ENCODE data around the gene CLEC4D.
A peak's percentile ranks its signal among the peaks of the same experiment; 100 is the strongest.

DNA sequence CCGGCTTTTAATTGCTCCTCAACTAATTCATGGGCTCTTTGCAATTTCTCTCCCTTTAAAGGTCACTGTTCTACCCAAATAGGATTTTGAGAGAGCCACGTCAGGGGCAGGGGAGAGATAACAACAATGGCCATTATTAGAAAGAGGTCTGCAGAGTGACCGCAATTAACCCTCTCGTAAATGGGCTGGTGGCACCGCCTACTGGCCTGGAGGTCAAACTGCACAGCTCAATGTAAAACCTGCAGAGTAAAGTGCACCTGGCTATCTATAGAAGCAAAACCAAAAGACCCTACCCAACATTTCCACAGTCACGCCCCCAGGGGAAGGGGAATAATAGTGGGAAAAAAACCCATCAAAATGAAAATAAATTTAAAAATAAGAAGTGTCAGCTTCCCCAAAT lies 49.0 kb downstream of the CLEC4D start:
- no peak for TF ChIP-seq POLR2AphosphoS5 (IDR thresholded peaks at IDR 0.05; ENCODE audit: low read depth, low read length)
- TF ChIP-seq, protein P1, sequence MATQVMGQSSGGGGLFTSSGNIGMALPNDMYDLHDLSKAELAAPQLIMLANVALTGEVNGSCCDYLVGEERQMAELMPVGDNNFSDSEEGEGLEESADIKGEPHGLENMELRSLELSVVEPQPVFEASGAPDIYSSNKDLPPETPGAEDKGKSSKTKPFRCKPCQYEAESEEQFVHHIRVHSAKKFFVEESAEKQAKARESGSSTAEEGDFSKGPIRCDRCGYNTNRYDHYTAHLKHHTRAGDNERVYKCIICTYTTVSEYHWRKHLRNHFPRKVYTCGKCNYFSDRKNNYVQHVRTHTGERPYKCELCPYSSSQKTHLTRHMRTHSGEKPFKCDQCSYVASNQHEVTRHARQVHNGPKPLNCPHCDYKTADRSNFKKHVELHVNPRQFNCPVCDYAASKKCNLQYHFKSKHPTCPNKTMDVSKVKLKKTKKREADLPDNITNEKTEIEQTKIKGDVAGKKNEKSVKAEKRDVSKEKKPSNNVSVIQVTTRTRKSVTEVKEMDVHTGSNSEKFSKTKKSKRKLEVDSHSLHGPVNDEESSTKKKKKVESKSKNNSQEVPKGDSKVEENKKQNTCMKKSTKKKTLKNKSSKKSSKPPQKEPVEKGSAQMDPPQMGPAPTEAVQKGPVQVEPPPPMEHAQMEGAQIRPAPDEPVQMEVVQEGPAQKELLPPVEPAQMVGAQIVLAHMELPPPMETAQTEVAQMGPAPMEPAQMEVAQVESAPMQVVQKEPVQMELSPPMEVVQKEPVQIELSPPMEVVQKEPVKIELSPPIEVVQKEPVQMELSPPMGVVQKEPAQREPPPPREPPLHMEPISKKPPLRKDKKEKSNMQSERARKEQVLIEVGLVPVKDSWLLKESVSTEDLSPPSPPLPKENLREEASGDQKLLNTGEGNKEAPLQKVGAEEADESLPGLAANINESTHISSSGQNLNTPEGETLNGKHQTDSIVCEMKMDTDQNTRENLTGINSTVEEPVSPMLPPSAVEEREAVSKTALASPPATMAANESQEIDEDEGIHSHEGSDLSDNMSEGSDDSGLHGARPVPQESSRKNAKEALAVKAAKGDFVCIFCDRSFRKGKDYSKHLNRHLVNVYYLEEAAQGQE (IDR thresholded peaks at IDR 0.05; ENCODE audit: insufficient read depth in 1 of 2, low read depth in 2 of 2, low read length in 1 of 2): no peak
- TF ChIP-seq, protein P2, sequence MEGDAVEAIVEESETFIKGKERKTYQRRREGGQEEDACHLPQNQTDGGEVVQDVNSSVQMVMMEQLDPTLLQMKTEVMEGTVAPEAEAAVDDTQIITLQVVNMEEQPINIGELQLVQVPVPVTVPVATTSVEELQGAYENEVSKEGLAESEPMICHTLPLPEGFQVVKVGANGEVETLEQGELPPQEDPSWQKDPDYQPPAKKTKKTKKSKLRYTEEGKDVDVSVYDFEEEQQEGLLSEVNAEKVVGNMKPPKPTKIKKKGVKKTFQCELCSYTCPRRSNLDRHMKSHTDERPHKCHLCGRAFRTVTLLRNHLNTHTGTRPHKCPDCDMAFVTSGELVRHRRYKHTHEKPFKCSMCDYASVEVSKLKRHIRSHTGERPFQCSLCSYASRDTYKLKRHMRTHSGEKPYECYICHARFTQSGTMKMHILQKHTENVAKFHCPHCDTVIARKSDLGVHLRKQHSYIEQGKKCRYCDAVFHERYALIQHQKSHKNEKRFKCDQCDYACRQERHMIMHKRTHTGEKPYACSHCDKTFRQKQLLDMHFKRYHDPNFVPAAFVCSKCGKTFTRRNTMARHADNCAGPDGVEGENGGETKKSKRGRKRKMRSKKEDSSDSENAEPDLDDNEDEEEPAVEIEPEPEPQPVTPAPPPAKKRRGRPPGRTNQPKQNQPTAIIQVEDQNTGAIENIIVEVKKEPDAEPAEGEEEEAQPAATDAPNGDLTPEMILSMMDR (IDR thresholded peaks at IDR 0.05): peak; percentile 50
- no peak for TF ChIP-seq SIN3A (IDR thresholded peaks at IDR 0.05; ENCODE audit: borderline replicate concordance, insufficient read depth, low read depth, low read length)
- no peak for TF ChIP-seq TCF7L2 (IDR thresholded peaks at IDR 0.05; ENCODE audit: low read depth, low read length)

Measured in Panc1 (cell line).